HepG2 (cell line): ENCODE results near the gene ACKR3. TPM values are rescaled to one million over a fixed set of nuclear protein-coding genes. Genes with fewer than 3 reads are reported as not detected.

Experiments used
- ATAC-seq: fragments of 200-7000 bp; cut with Tn5 transposase; 3 replicates; pipeline ENCODE4 v1.9.1; 2020; ENCODE audit warnings: mild to moderate bottlenecking, moderate library complexity
- BruUV-seq: library from RNA; stranded (reverse); fragments of 400-500 nt; replicated peaks from 2 replicates; lab custom pipeline; 2021; lab: Mats Ljungman, UMichigan
- CTCF ChIA-PET: fragments of 300-600 bp; formaldehyde crosslinking; extraction: SDS; loops from one replicate; lab custom pipeline; 2021; ENCODE audit warnings: low total read pairs, inconsistent platforms, low intra/inter-chr PET ratio; lab: Yijun Ruan, JAX
- POLR2A ChIA-PET: fragments of 350-600 bp; sonication (Branson Sonifier 250); formaldehyde crosslinking; loops from one replicate; lab custom pipeline; 2020; ENCODE audit warnings: antibody characterized with exemption, inconsistent platforms; lab: Yijun Ruan, JAX
- DNase-seq: peaks from one replicate; pipeline ENCODE4 v3.0.0-alpha.2; 2015; ENCODE audit warnings: low spot score
- FAIRE-seq: peaks from 3 replicates; lab custom pipeline; 2011; peaks lifted over from hg19 to GRCh38; lab: Jason Lieb, UNC
- H2AFZ ChIP-seq: one replicate; pipeline ENCODE4 v1.6.1; 2011; ENCODE audit warnings: low read length, inconsistent platforms
- H3K27ac ChIP-seq: fragments of 300-600 bp; 3 replicates; pipeline ENCODE4 v1.8.0; 2011; ENCODE audit warnings: mixed run types, mild to moderate bottlenecking, mixed read lengths, low read length, inconsistent platforms; ENCODE audit not compliant: insufficient read depth; ENCODE audit errors: extremely low read length
- H3K27me3 ChIP-seq, 2 experiments: fragments of 200-600 bp in 1 of 2; 2 replicates in 1 of 2; 3 replicates in 1 of 2; pipeline versions ENCODE4 v1.6.0 to v1.8.0; 2011; ENCODE audit warnings: low read length in 2 of 2, mild to moderate bottlenecking in 2 of 2, moderate library complexity in 2 of 2, inconsistent platforms in 1 of 2; ENCODE audit not compliant: insufficient read depth in 2 of 2, control insufficient read depth in 1 of 2
- H3K36me3 ChIP-seq, 2 experiments: fragments of 200-600 bp in 1 of 2; replicated peaks in 1 of 2; 2 replicates in 1 of 2; 3 replicates in 1 of 2; pipeline versions ENCODE4 v1.5.1 to v1.8.0; 2011; ENCODE audit warnings: low read length in 2 of 2, inconsistent platforms in 1 of 2; ENCODE audit not compliant: insufficient read depth in 2 of 2, control insufficient read depth in 1 of 2
- H3K4me1 ChIP-seq: 2 replicates; pipeline ENCODE4 v1.5.1; 2012; ENCODE audit warnings: low read length, inconsistent platforms; ENCODE audit not compliant: insufficient read depth
- H3K4me2 ChIP-seq: 2 replicates; pipeline ENCODE4 v1.6.0; 2011; ENCODE audit warnings: low read depth, low read length, inconsistent platforms
- H3K4me3 ChIP-seq, 3 experiments: fragments of 200-600 bp in 1 of 3; sonication (generic), shearing (Covaris generic) in 1 of 3; replicated peaks in 1 of 3; 2 replicates each; pipeline ENCODE4 v1.5.1; 2011 to 2016; ENCODE audit warnings: low read length in 3 of 3, inconsistent platforms in 2 of 3, low read depth in 2 of 3, mild to moderate bottlenecking in 2 of 3, control low read depth in 1 of 3, mixed read lengths in 1 of 3; ENCODE audit not compliant: insufficient read depth in 1 of 3
- H3K79me2 ChIP-seq: one replicate; pipeline ENCODE4 v1.6.1; 2011; ENCODE audit warnings: low read length, inconsistent platforms; ENCODE audit not compliant: insufficient read depth
- H3K9ac ChIP-seq: 2 replicates; pipeline ENCODE4 v1.6.0; 2011; ENCODE audit warnings: mild to moderate bottlenecking, low read depth, low read length, inconsistent platforms; ENCODE audit not compliant: insufficient read depth
- H3K9me3 ChIP-seq: 2 replicates; pipeline ENCODE4 v1.5.1; 2012; ENCODE audit warnings: mild to moderate bottlenecking, low read length
- H4K20me1 ChIP-seq: 2 replicates; pipeline ENCODE4 v1.6.0; 2011; ENCODE audit warnings: inconsistent platforms, mild to moderate bottlenecking, low read length, moderate library complexity; ENCODE audit not compliant: insufficient read depth
- POLR2G ChIP-seq: fragments of 200-400 bp; formaldehyde crosslinking; IDR thresholded peaks from 2 replicates; pipeline ENCODE4 v1.6.1; 2018; ENCODE audit warnings: mild to moderate bottlenecking, low read depth, low read length, moderate library complexity
- RARG ChIP-seq: sonication (generic); formaldehyde crosslinking; IDR thresholded peaks from 2 replicates; pipeline ENCODE4 v1.4.0; 2020; ENCODE audit warnings: low read depth, mild to moderate bottlenecking, missing genetic modification reagents
- RFX3 ChIP-seq: IDR thresholded peaks from 2 replicates; pipeline ENCODE4 v1.6.1; 2016; ENCODE audit warnings: missing biosample characterization, missing genetic modification reagents
- RORA ChIP-seq: sonication (generic); formaldehyde crosslinking; IDR thresholded peaks from 2 replicates; pipeline ENCODE4 v1.5.0; 2020; ENCODE audit warnings: mild to moderate bottlenecking, missing genetic modification reagents, moderate library complexity
- SALL2 ChIP-seq: sonication (generic); formaldehyde crosslinking; IDR thresholded peaks from 2 replicates; pipeline ENCODE4 v1.8.1; 2023; ENCODE audit warnings: mild to moderate bottlenecking, missing genetic modification reagents, inconsistent platforms
- ZNF264 ChIP-seq: sonication (generic); formaldehyde crosslinking; IDR thresholded peaks from 2 replicates; pipeline ENCODE4 v1.4.0; 2020; ENCODE audit warnings: missing genetic modification reagents
- ZNF430 ChIP-seq: sonication (generic); formaldehyde crosslinking; IDR thresholded peaks from 2 replicates; pipeline ENCODE4 v1.9.0; 2021; ENCODE audit warnings: mild to moderate bottlenecking, missing genetic modification reagents
- ZNF576 ChIP-seq: sonication (generic); formaldehyde crosslinking; IDR thresholded peaks from 2 replicates; pipeline ENCODE4 v1.4.0; 2020; ENCODE audit warnings: mild to moderate bottlenecking, missing genetic modification reagents
- ZNF687 ChIP-seq: sonication (generic); formaldehyde crosslinking; IDR thresholded peaks from 2 replicates; pipeline ENCODE4 v1.5.1; 2020; ENCODE audit warnings: mild to moderate bottlenecking, missing genetic modification reagents, moderate library complexity
- ZNF703 ChIP-seq: sonication (generic); formaldehyde crosslinking; IDR thresholded peaks from 2 replicates; pipeline ENCODE4 v1.5.1; 2020; ENCODE audit warnings: missing genetic modification reagents, mild to moderate bottlenecking, moderate library complexity, borderline replicate concordance
- ZNF740 ChIP-seq: sonication (generic); formaldehyde crosslinking; IDR thresholded peaks from 2 replicates; pipeline ENCODE4 v1.4.0; 2020; ENCODE audit warnings: missing genetic modification reagents
- WGBS: methylation state at CpG from one replicate; pipeline ENCODE4 v1.1.6; 2017; ENCODE audit warnings: low lambda C conversion rate; 5-methylcytosine and 5-hydroxymethylcytosine counted together
- in situ Hi-C: cut with HindIII; loops from 2 replicates; pipeline ENCODE4 v1.10.0; 2017; ENCODE audit warnings: low pct_unique_long_range_greater_than_20kb; ENCODE audit not compliant: extremely low pct_ligation_motif_present
- intact Hi-C: fragments of 100-400 bp; cut with micrococcal nuclease; formaldehyde crosslinking; loops from one replicate; pipeline ENCODE4 v1.10.0; 2022; ENCODE audit not compliant: unreplicated experiment
- polyA plus RNA-seq, 8 experiments: library from polyadenylated mRNA; depleted of rRNA in 3 of 8; stranded (reverse) in 7 of 8; unstranded in 1 of 8; fragments of >200 nt; fragmentation: Illumina TruSeq in 4 of 8; extraction: Trizol in 4 of 8; gene quantifications; 2 replicates each; pipeline versions ENCODE4 v1.2.1 to v1.2.3, GENCODE V29; 2011 to 2016; ENCODE audit warnings: low read depth in 4 of 8, missing spikeins in 1 of 8, mixed read lengths in 1 of 8; ENCODE audit not compliant: insufficient read depth in 1 of 8
- total RNA-seq, 5 experiments: library from RNA; depleted of rRNA; stranded (reverse); fragments of >200 nt; fragmentation: Illumina TruSeq; extraction: Trizol; gene quantifications; 2 replicates each; pipeline ENCODE4 v1.2.3, GENCODE V29; 2016; ENCODE audit warnings: low read depth in 1 of 5

The ACKR3 gene
- total and polyA plus RNA-seq, 2 of the 13 experiments (the other 11 are each of a cell fraction or from before 2014, with no cell fraction given), result not detected

GRCh38 chr2:236617221-236617737, 47.7 kb downstream of the ACKR3 start:
- TF ChIP-seq ZNF687 (CRISPR knock-in tag) (no peak), RORA (no peak), ZNF740 (CRISPR knock-in tag) (no peak), RFX3 (CRISPR knock-in tag) (no peak), RARG (CRISPR knock-in tag) (no peak), SALL2 (no peak), ZNF576 (CRISPR knock-in tag) (no peak), ZNF703 (no peak), ZNF264 (no peak), ZNF430 (no peak), POLR2G (no peak)
- ATAC-seq (no peak), DNase-seq (no peak), FAIRE-seq (no peak)
- H4K20me1 ChIP-seq, result no peaks in the 10 kb centered on the region
- H3K4me3 ChIP-seq, result no peak overlapping the region
- H3K27me3 ChIP-seq, result peaks cover 4 to 67% of the 10 kb centered on the region in 2 experiments; a peak in 3 of 5 replicates
- H3K27ac ChIP-seq, result no peak overlapping the region
- H3K9me3 ChIP-seq, result no peaks in the 10 kb centered on the region
- POLR2A ChIA-PET, result no interaction called here
- no peak overlapping the region for H3K9ac ChIP-seq
- WGBS, result 17% methylated on average over 6 of the region's 6 CpGs
- no peaks in the 10 kb centered on the region for H3K4me1 ChIP-seq
- no peak overlapping the region for H3K4me2 ChIP-seq
- CTCF ChIA-PET, result no interaction called here
- in situ Hi-C loops (no loop called here), intact Hi-C loops (no loop called here)
- BruUV-seq, result no TSS peak
- H2AFZ ChIP-seq, result no peak overlapping the region
- H3K36me3 ChIP-seq, result no peaks in the 10 kb centered on the region
- H3K79me2 ChIP-seq, result no peaks in the 10 kb centered on the region
